ENCODE measurements around the gene CPVL. TPM values are rescaled to one million over a fixed set of nuclear protein-coding genes. Genes with fewer than 3 reads are reported as not detected.

Gene CPVL
- total and polyA plus RNA-seq, 2 donors (not counting 1 experiment from before 2014, with no cell fraction given): 2.6 TPM; not detected in 1

DNA sequence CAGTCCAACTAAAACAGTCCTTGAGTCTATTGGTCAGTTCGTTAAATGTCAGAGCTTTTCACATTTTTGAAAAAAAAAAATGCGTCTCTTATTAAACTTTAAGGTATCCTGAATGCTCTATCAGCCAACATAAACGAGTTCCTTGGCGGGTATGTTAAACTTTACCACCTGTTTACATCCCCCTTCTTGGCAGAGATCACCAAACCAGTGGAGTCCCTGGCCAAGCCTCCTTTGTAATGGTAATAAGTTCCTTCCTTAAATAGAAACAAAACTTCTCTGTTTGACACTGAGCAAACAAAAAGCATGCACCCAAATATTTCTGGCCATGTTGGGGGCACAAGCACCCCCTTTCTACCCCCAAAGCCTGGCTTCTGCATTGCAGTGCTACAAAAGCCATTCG lies 191.4 kb downstream of the CPVL start:
- no peaks in the 10 kb centered on the region for H3K9me3 Mint-ChIP-seq (ENCODE audit: insufficient read depth)
- Histone ChIP-seq H3K9me3 (ENCODE audit: control extremely low read depth in 1 of 3, control insufficient read depth in 2 of 3, insufficient read depth in 1 of 3, low read length in 2 of 3) (peaks cover 0 to 22% (median 0%) of the 10 kb centered on the region in 3 donors), H2AFZ (ENCODE audit: insufficient read depth, low read depth, low read length, poor library complexity, severe bottlenecking) (no peak overlapping the region), H3K4me1 (ENCODE audit: control insufficient read depth in 2 of 2, insufficient read depth in 2 of 2, low read length in 2 of 2) (peaks cover 22 to 29% of the 10 kb centered on the region in 2 donors), H3K79me2 (ENCODE audit: control insufficient read depth, insufficient read depth, low read length) (no peaks in the 10 kb centered on the region), H3K4me3 (ENCODE audit: control extremely low read depth in 1 of 5, extremely low read depth in 1 of 5, insufficient read depth in 1 of 5, low read depth in 2 of 5, low read length in 4 of 5) (no peak overlapping the region), H3K4me2 (replicated peaks; ENCODE audit: low read depth, low read length, poor library complexity, severe bottlenecking) (no peak overlapping the region), H3K9ac (ENCODE audit: low read length) (no peak overlapping the region), H4K20me1 (ENCODE audit: control insufficient read depth, insufficient read depth, low read length, poor library complexity, severe bottlenecking) (no peaks in the 10 kb centered on the region), H3K36me3 (replicated peaks in 1 of 2; ENCODE audit: control extremely low read depth in 1 of 2, control insufficient read depth in 1 of 2, extremely low read depth in 1 of 2, insufficient read depth in 2 of 2, low read length in 1 of 2) (no peaks in the 10 kb centered on the region), H3K27me3 (replicated peaks in 1 of 4; ENCODE audit: control extremely low read depth in 1 of 4, control insufficient read depth in 3 of 4, insufficient read depth in 4 of 4, low read length in 3 of 4) (peaks cover 0 to 55% (median 27%) of the 10 kb centered on the region in 4 experiments), H3K27ac (ENCODE audit: low read length in 2 of 2) (no peak overlapping the region)
- intact Hi-C loops (cut with micrococcal nuclease): no loop called here
- H3K27ac Mint-ChIP-seq: no peak overlapping the region
- H3K4me3 Mint-ChIP-seq: no peak overlapping the region
- ChIA-PET CTCF (interaction anchor here (6.0 kb wide), 1 partner anchor 28 kb away, joined by 21 read pairs; no protein-coding TSS in a partner anchor), POLR2A (no interaction called here)
- ATAC-seq (ENCODE audit: low read depth): no peak
- H3K27me3 Mint-ChIP-seq: peaks cover 65% of the 10 kb centered on the region
- H3K4me1 Mint-ChIP-seq: peaks cover 19% of the 10 kb centered on the region
- 60% methylated on average over 2 of the region's 5 CpGs for WGBS (ENCODE audit: insufficient coverage)
- DNase-seq: no peak
- no peak for TF ChIP-seq EZH2 (IDR thresholded peaks at IDR 0.05; ENCODE audit: borderline replicate concordance, insufficient read depth, low read depth, low read length, poor library complexity, severe bottlenecking)
- TF ChIP-seq CTCF (IDR thresholded peaks at IDR 0.05): no peak

GRCh38 chr7:28954471-28954870 lies 191.9 kb downstream of the CPVL start:
- no peak overlapping the region for H3K27ac Mint-ChIP-seq
- intact Hi-C loops (cut with micrococcal nuclease): no loop called here
- no peak overlapping the region for H3K27ac ChIP-seq (ENCODE audit: low read length in 2 of 2)
- H3K4me3 ChIP-seq (ENCODE audit: control extremely low read depth in 1 of 5, extremely low read depth in 1 of 5, insufficient read depth in 1 of 5, low read depth in 2 of 5, low read length in 4 of 5): no peak overlapping the region
- H3K9me3 ChIP-seq (ENCODE audit: control extremely low read depth in 1 of 3, control insufficient read depth in 2 of 3, insufficient read depth in 1 of 3, low read length in 2 of 3): peaks cover 0 to 25% (median 0%) of the 10 kb centered on the region in 3 donors
- no peaks in the 10 kb centered on the region for H3K79me2 ChIP-seq (ENCODE audit: control insufficient read depth, insufficient read depth, low read length)
- no peaks in the 10 kb centered on the region for H3K9me3 Mint-ChIP-seq (ENCODE audit: insufficient read depth)
- ATAC-seq (ENCODE audit: low read depth) (no peak), DNase-seq (no peak)
- no peaks in the 10 kb centered on the region for H4K20me1 ChIP-seq (ENCODE audit: control insufficient read depth, insufficient read depth, low read length, poor library complexity, severe bottlenecking)
- peaks cover 0 to 59% (median 27%) of the 10 kb centered on the region in 4 experiments for H3K27me3 ChIP-seq (replicated peaks in 1 of 4; ENCODE audit: control extremely low read depth in 1 of 4, control insufficient read depth in 3 of 4, insufficient read depth in 4 of 4, low read length in 3 of 4)
- peaks cover 67% of the 10 kb centered on the region for H3K27me3 Mint-ChIP-seq
- H3K9ac ChIP-seq (ENCODE audit: low read length): no peak overlapping the region
- H3K36me3 ChIP-seq (replicated peaks in 1 of 2; ENCODE audit: control extremely low read depth in 1 of 2, control insufficient read depth in 1 of 2, extremely low read depth in 1 of 2, insufficient read depth in 2 of 2, low read length in 1 of 2): no peaks in the 10 kb centered on the region
- CTCF ChIA-PET: interaction anchor here (6.0 kb wide), 1 partner anchor 27 kb away, joined by 21 read pairs; no protein-coding TSS in a partner anchor
- peaks cover 19% of the 10 kb centered on the region for H3K4me1 Mint-ChIP-seq
- H3K4me3 Mint-ChIP-seq: no peak overlapping the region
- H3K4me2 ChIP-seq (replicated peaks; ENCODE audit: low read depth, low read length, poor library complexity, severe bottlenecking): no peak overlapping the region
- TF ChIP-seq EZH2 (IDR thresholded peaks at IDR 0.05; ENCODE audit: borderline replicate concordance, insufficient read depth, low read depth, low read length, poor library complexity, severe bottlenecking) (no peak), CTCF (IDR thresholded peaks at IDR 0.05) (no peak)
- no peak overlapping the region for H2AFZ ChIP-seq (ENCODE audit: insufficient read depth, low read depth, low read length, poor library complexity, severe bottlenecking)
- POLR2A ChIA-PET: no interaction called here
- peaks cover 22 to 29% of the 10 kb centered on the region in 2 donors for H3K4me1 ChIP-seq (ENCODE audit: control insufficient read depth in 2 of 2, insufficient read depth in 2 of 2, low read length in 2 of 2)

Measured in B cell (primary cell).